NCI-H2227 treated with DMSO at 0.1 percent for 48 hours (cell line): ENCODE results near the gene USP3.
"Not testable (repeated sequence)": the region's sequence is repeated elsewhere in the genome, so short reads cannot be mapped to it uniquely, and the experiment has no call there.

Source experiments
- DNase-seq: peaks from one replicate; lab custom pipeline; 2025; lab: John Stamatoyannopoulos, UW

Gene USP3

GRCh38 chr15:63513728-63514127 is 9.3 kb downstream of the USP3 start:
- DNase-seq, result no peak

- no peak for DNase-seq
Measured at GRCh38 chr15:63514531-63514943, 10.1 kb downstream of the USP3 start.

DNA sequence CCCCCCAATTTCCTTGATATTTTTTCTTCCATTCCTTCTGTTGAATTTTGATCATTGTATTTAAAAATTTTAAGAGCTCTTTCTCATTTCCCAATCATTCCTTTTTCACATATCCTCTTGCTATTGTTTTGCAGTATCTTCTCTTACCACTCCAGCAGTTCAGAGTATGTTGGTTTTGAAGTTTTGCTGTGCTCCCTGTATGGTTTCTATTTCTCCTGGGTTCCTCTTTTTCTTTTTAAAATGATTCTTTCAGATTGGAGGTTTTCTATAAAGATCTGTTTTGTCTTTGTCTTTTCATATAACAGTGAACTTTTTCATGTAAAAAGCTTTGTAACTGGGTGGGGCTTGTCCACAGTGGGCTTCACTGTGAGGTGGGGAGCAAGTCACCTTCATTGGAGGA is 12.8 kb downstream of the USP3 start:
- no peak for DNase-seq

DNA sequence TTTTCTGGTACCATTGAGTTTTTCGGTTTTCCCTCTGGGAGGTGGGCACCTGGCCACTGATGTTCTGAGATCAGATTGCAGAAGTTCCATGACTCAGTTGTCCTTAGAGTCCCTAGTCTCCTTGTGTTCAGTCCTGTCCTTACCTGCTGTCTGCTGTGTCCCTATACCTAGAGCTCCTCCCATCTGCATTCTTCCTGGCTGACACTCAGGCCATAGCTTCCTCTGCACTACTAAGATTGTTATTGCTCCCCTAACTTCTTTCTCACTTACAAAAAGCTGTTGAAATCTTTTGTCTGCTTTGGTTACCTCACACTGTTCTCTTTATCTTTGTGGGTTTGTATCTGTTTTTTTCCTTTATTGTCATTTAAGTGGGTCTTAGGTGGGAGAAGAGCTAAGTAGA is 13.2 kb downstream of the USP3 start:
- DNase-seq, result no peak

GRCh38 chr15:63519041-63519440 is 14.6 kb downstream of the USP3 start:
- DNase-seq, result no peak

DNA sequence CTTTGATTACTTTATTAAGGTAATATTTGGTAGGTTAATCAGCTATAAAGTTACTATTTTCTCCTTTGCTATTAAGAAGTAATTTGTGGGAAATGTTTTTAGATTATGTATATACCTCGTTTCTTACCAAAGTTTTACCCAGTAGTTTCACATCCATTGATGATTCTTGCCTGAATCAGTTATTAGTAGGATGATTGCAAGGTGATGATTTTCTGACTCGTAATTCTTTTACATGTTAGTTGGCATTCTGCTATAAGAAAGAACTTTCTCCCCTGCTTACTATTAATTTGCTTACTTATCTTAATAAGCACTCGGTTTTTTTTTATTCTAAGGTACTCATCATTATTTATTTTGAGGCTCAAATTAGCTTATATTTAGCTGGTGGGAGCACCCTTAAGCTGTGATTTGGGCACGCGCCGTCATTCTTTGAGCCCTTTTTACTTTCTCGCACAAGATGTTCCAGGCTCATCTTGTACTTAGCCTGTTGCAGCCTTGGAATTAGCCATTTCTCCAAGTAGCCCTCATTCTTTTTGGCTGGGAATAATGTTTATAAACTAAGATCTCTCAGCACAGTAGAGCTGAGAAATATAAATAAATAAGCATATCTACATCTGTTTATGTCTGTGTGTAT is 15.3 kb downstream of the USP3 start:
- DNase-seq, result no peak

DNA sequence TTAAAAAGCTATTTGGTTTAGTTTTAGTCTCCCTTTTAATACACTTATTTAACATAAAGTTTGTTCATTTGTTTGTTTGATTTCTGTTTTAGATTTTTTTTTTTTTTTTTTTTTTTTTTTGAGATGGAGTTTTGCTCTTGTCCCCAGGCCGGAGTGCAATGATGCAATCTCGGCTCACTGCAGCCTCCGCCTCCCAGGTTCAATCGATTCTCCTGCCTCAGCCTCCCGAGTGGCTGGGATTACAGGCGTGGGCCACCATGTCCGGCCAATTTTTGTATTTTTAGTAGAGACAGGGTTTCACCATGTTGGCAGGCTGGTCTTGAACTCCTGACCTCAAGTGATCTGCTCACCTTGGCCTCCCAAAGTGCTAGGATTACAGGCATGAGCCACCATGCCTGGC is 16.1 kb downstream of the USP3 start:
- not testable (repeated sequence) for DNase-seq

- DNase-seq, result peak; percentile 13
Measured at GRCh38 chr15:63522225-63522578, 17.8 kb downstream of the USP3 start.

- no peak for DNase-seq
Measured at GRCh38 chr15:63523306-63523990, 19.1 kb downstream of the USP3 start.

GRCh38 chr15:63524316-63525015 is 20.1 kb downstream of the USP3 start:
- no peak for DNase-seq

GRCh38 chr15:63526401-63526800 is 22.0 kb downstream of the USP3 start:
- no peak for DNase-seq

DNA sequence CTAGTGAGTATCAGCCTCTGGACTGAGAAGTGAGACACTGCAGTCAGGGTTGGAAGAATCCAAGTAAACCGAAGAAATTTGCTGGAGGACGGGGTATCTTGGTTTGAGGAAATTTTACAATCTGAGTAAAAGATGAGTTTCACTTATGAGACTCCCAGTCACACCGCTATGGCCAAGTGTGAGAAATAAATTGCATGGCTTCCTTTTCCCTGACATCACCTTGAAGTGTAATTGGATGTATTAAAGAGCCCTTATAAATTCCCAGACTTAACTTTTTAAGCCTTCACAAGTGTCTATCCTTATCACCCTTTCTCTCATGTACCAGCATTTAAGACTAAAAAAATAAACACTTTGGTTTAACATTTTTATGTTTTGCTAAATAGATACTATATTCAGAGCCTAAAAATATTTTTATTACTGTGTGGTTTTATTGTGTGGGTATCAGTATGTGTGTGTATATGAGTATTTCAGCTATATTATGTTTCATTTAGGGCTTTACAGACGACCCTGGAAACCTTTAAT is 23.8 kb downstream of the USP3 start:
- DNase-seq, result no peak

DNA sequence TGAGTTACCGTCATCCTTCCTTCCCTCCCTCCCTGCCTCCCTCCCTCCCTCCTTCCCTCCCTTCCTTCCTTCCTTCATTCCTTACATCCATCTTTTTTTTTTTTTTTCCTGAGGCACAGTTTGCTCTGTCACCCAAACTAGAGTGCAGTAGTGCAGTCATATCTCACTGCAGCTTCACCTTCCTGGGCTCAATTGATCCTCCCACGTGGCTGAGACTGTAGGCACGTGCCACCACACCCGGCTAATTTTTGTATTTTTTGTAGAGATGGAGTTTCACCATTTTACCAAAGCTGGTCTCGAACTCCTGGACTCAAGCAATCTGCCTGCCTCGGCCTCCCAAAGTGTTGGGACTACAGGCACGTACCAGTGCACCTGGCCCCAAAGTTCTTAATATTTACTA is 25.8 kb downstream of the USP3 start:
- DNase-seq, result no peak

DNA sequence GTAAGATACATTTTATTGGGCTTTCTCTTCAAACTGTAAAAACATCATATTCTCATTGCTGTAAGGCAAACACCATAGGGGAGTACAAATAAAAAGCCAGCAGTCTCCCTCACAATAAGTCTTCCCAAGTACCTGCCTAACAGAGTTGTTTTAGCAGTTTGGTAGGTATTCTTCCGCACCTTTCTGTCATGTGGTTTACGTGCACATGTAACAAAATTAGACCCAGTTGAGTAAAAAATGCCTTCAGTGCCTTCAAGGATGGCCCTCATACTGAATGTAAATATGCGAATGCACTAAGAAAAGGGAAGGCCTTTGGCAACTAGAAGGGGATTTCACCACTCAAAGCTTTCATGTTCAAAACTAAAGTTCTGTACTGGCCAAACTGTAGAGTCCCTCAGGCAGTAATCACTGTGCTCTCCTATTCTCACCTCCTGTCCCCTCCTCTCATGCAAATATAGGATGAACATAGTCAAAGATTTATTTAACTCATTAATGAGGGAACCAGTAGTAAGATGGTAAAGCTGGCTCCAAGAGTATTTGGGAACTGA is 26.4 kb downstream of the USP3 start:
- no peak for DNase-seq

- no peak for DNase-seq
Measured at GRCh38 chr15:63531586-63531985, 27.2 kb downstream of the USP3 start.

- no peak for DNase-seq
Measured at GRCh38 chr15:63532307-63532744, 27.9 kb downstream of the USP3 start.

DNA sequence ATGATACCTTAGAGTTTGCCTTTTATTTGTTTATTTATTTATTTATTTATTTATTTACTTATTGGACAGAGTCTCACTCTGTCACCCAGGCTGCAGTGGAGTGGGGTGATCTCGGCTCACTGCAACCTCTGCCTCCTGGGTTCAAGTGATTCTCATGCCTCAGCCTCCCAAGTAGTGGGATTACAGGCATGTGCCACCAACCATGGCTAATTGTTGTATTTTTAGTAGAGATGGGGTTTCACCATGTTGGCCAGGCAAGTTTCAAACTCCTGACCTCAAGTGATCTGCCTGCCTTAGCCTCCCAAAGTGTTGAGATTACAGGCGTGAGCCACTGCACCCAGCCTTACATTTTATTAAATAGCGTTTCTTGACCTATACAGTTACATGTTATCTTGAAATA is 30.5 kb downstream of the USP3 start:
- DNase-seq, result not testable (repeated sequence)

DNA sequence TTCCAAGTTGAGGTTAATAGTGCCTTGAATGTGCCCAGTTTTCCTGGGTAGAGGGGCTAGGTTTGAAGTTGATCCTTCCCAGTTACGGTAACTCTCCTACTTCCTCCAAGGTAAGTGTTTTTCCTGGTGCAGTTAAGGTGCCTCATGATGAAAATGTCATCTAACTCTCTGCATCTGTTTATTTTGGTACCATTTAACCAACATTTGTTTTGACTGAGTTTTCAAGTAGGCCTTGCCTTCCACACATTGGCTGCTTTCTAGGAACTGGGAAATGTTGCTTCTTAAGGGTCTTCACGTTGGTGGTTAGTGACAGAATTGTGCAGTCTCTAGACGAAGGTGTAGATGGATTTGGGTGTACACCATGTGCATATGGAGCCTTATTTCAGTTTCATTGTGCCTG is 31.3 kb downstream of the USP3 start:
- no peak for DNase-seq

- DNase-seq, result no peak
Measured at GRCh38 chr15:63538876-63539275, 34.5 kb downstream of the USP3 start.

DNA sequence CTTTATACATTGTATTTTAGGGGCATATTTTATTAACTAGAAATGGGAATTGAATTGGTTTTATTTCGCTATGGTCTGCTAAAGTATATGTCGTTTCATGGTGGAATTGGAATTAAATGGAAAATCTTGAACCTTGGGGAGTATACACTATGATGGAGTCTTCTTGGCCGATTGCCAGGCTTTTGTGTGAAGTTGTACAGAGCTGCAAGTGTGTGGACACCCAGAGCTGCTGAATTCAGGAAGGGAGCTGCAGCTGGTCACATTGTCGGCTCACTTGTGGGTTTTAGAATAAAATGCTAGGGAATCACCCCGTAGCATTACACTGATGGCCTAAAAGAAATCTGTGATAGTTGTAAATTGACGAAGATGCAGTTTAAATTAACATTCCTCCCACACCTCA is 35.1 kb downstream of the USP3 start:
- DNase-seq, result peak; percentile 29

DNA sequence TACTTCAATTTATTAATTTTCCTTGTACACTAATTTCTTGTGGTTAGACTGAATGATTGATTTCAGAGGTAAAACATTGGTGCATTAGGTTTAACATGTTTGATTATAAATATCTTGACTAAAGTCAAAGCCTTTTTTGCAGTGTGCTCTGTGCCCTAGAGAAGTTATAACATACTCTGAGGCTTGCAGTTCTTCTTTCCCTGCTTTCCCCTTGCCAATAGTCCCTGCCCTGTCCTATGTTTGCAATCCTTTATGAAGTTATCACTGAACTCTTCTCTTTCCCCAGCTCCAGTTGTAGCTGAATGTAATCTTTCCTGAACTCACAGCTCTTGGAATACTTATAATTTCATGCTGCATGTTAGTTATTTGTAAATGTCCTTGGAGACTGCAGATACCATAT is 35.6 kb downstream of the USP3 start:
- DNase-seq, result no peak

- DNase-seq, result no peak
Measured at GRCh38 chr15:63540449-63540848, 36.1 kb downstream of the USP3 start.
